ENCODE results near the gene WDR91.

DNA sequence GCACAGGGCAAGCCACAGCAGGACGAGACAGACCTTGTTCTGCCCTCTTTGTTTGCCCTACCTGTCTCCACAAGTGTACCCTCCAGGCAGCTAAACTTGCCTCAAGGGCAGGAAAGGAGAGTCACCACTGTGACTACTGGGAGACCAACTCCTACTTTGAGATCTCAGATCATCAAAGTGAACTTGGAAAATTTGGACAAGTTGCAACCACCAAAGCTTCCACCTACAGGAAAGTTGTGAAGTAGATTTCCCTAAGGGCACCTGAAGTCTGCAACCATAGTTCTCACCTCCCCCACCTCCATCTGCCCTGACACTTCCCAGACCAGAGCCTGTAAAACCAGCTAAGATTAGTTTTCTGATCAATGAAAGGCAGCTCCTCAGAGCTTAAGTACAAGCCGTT is 2.5 kb upstream of the WDR91 start:
- TF ChIP-seq EZH2 (IDR thresholded peaks at IDR 0.05; ENCODE audit: borderline replicate concordance, insufficient read depth, low read depth, low read length, poor library complexity, severe bottlenecking) = no peak
- TF ChIP-seq, protein P1, sequence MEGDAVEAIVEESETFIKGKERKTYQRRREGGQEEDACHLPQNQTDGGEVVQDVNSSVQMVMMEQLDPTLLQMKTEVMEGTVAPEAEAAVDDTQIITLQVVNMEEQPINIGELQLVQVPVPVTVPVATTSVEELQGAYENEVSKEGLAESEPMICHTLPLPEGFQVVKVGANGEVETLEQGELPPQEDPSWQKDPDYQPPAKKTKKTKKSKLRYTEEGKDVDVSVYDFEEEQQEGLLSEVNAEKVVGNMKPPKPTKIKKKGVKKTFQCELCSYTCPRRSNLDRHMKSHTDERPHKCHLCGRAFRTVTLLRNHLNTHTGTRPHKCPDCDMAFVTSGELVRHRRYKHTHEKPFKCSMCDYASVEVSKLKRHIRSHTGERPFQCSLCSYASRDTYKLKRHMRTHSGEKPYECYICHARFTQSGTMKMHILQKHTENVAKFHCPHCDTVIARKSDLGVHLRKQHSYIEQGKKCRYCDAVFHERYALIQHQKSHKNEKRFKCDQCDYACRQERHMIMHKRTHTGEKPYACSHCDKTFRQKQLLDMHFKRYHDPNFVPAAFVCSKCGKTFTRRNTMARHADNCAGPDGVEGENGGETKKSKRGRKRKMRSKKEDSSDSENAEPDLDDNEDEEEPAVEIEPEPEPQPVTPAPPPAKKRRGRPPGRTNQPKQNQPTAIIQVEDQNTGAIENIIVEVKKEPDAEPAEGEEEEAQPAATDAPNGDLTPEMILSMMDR (IDR thresholded peaks at IDR 0.05) = no peak
